ENCODE measurements around the gene SCN5A.

SCN5A gene

GRCh38 chr3:38620236-38620635 is 29.3 kb downstream of the SCN5A start:
- no peak for DNase-seq

GRCh38 chr3:38618343-38618742 is 31.1 kb downstream of the SCN5A start:
- no peak for DNase-seq

- DNase-seq, result no peak
These were observed 31.9 kb downstream of the SCN5A start for GRCh38 chr3:38617586-38617985.

GRCh38 chr3:38617137-38617536 is 32.4 kb downstream of the SCN5A start:
- no peak for DNase-seq

GRCh38 chr3:38616658-38617057 is 32.8 kb downstream of the SCN5A start:
- no peak for DNase-seq

- no peak for DNase-seq
These were observed 33.4 kb downstream of the SCN5A start for GRCh38 chr3:38616111-38616510.

GRCh38 chr3:38614651-38615352 is 34.7 kb downstream of the SCN5A start:
- no peak for DNase-seq

GRCh38 chr3:38614091-38614490 is 35.4 kb downstream of the SCN5A start:
- no peak for DNase-seq

- DNase-seq, result no peak
These were observed 36.1 kb downstream of the SCN5A start for GRCh38 chr3:38613426-38613825.

- DNase-seq, result no peak
These were observed 37.6 kb downstream of the SCN5A start for GRCh38 chr3:38611866-38612265.

GRCh38 chr3:38610934-38611333 is 38.6 kb downstream of the SCN5A start:
- DNase-seq, result no peak

GRCh38 chr3:38610436-38610835 is 39.1 kb downstream of the SCN5A start:
- DNase-seq, result no peak

- no peak for DNase-seq
These were observed 39.9 kb downstream of the SCN5A start for GRCh38 chr3:38609386-38610111.

- no peak for DNase-seq
These were observed 40.5 kb downstream of the SCN5A start for GRCh38 chr3:38608961-38609360.

GRCh38 chr3:38608086-38608775 is 41.3 kb downstream of the SCN5A start:
- DNase-seq, result no peak

GRCh38 chr3:38606561-38606960 is 42.9 kb downstream of the SCN5A start:
- no peak for DNase-seq

- DNase-seq, result no peak
These were observed 43.5 kb downstream of the SCN5A start for GRCh38 chr3:38605981-38606380.

- DNase-seq, result no peak
These were observed 45.2 kb downstream of the SCN5A start for GRCh38 chr3:38604246-38604645.

- DNase-seq, result no peak
These were observed 45.8 kb downstream of the SCN5A start for GRCh38 chr3:38603731-38604131.

- DNase-seq, result no peak
These were observed 46.8 kb downstream of the SCN5A start for GRCh38 chr3:38602576-38603250.

GRCh38 chr3:38601956-38602550 is 47.4 kb downstream of the SCN5A start:
- no peak for DNase-seq

GRCh38 chr3:38600551-38600950 is 48.9 kb downstream of the SCN5A start:
- no peak for DNase-seq

GRCh38 chr3:38599886-38600285 is 49.6 kb downstream of the SCN5A start:
- no peak for DNase-seq

Data from GDM1 (cell line).